SH-SY5Y (cell line): ENCODE measurements around the gene ZFHX3.
A peak's percentile ranks its signal among the peaks of the same experiment; 100 is the strongest.

Experiments
- GATA2 ChIP-seq: IDR thresholded peaks from 2 replicates; pipeline ENCODE4 v1.6.1; 2011; ENCODE audit warnings: mild to moderate bottlenecking, low read depth, low read length
- GATA3 ChIP-seq: IDR thresholded peaks from 2 replicates; pipeline ENCODE4 v1.6.1; 2011; ENCODE audit warnings: low read depth, mild to moderate bottlenecking, low read length, moderate library complexity

Gene ZFHX3

GRCh38 chr16:72969146-72969545 lies 78.8 kb downstream of the ZFHX3 start:
- TF ChIP-seq GATA2 (no peak), GATA3 (no peak)

GRCh38 chr16:72967941-72968340 lies 80.0 kb downstream of the ZFHX3 start:
- TF ChIP-seq GATA2 (no peak), GATA3 (no peak)

- 0 out of 2 replicates have a peak, but pooled peaks have one; percentile 30 for TF ChIP-seq GATA3
- no peak for TF ChIP-seq GATA2
Measured at GRCh38 chr16:72963533-72964315, 84.2 kb downstream of the ZFHX3 start.

GRCh38 chr16:72962347-72962746 lies 85.6 kb downstream of the ZFHX3 start:
- TF ChIP-seq GATA3 (no peak), GATA2 (no peak)

GRCh38 chr16:72961863-72962262 lies 86.1 kb downstream of the ZFHX3 start:
- TF ChIP-seq GATA3, result no peak
- no peak for TF ChIP-seq GATA2

- TF ChIP-seq GATA3 (peak; percentile 71), GATA2 (peak; percentile 90)
Measured at GRCh38 chr16:72961115-72961832, 86.7 kb downstream of the ZFHX3 start.

GRCh38 chr16:72960101-72960500 lies 87.8 kb downstream of the ZFHX3 start:
- TF ChIP-seq GATA2 (no peak), GATA3 (no peak)

- TF ChIP-seq GATA3, result no peak
- no peak for TF ChIP-seq GATA2
Measured at GRCh38 chr16:72959301-72959996, 88.5 kb downstream of the ZFHX3 start.

GRCh38 chr16:72958522-72959076 lies 89.3 kb downstream of the ZFHX3 start:
- TF ChIP-seq GATA3, result no peak
- no peak for TF ChIP-seq GATA2

- TF ChIP-seq GATA3, result no peak
- no peak for TF ChIP-seq GATA2
Measured at GRCh38 chr16:72957303-72958277, 90.3 kb downstream of the ZFHX3 start.

GRCh38 chr16:72956124-72957064 lies 91.5 kb downstream of the ZFHX3 start:
- TF ChIP-seq GATA3 (no peak), GATA2 (no peak)

GRCh38 chr16:72952811-72953271 lies 95.1 kb downstream of the ZFHX3 start:
- peak; percentile 88 for TF ChIP-seq GATA2
- no peak; the same call in 1 of the 2 replicates for TF ChIP-seq GATA3
